SK-N-MC (cell line): ENCODE results near the gene PMP22.

Experiments used
- EZH2 ChIP-seq: fragments of 200-600 bp; sonication (generic); IDR thresholded peaks from one replicate; pipeline ENCODE4 v1.6.1; 2017; ENCODE audit warnings: antibody characterized with exemption
- FOXP2 ChIP-seq: optimal IDR thresholded peaks from 2 replicates; pipeline ENCODE3; 2011; ENCODE audit warnings: mild to moderate bottlenecking, moderate library complexity; ENCODE audit not compliant: insufficient read depth; ENCODE audit errors: extremely low read length, control extremely low read depth
- POLR2AphosphoS5 ChIP-seq: IDR thresholded peaks from 2 replicates; pipeline ENCODE4 v1.6.1; 2012; ENCODE audit warnings: mild to moderate bottlenecking, low read depth, low read length, borderline replicate concordance

DNA sequence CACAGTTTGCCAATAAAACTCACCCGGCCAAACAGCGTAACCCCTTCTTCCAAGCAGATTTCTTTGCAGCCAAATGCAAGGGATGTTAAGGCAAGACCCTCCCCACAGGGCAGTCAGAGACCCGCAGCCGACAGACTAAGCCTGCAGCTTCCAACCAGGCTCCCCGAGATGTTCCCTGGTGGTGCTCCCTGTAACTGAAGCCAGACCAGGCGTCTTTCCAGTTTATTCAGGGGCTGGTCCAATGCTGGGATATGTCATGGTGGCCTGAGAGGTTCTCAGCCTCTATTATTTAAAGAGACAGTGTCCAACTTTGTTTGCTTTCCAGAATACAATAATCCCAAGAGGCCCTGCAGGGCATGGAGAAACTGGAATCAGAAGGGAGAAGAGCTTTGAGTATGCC is at the start of gene PMP22:
- TF ChIP-seq POLR2AphosphoS5 (no peak), FOXP2 (no peak), EZH2 (no peak)
